ENCODE results near the gene EFHD2.
A peak's percentile ranks its signal among the peaks of the same experiment; 100 is the strongest.
"Not testable (repeated sequence)": the region's sequence is repeated elsewhere in the genome, so short reads cannot be mapped to it uniquely, and the experiment has no call there.

The EFHD2 gene

GRCh38 chr1:15380601-15381508 lies 28.8 kb upstream of the EFHD2 start:
- H3K27me3 Mint-ChIP-seq: no peaks in the 10 kb centered on the region
- H3K4me3 Mint-ChIP-seq: no peak overlapping the region

DNA sequence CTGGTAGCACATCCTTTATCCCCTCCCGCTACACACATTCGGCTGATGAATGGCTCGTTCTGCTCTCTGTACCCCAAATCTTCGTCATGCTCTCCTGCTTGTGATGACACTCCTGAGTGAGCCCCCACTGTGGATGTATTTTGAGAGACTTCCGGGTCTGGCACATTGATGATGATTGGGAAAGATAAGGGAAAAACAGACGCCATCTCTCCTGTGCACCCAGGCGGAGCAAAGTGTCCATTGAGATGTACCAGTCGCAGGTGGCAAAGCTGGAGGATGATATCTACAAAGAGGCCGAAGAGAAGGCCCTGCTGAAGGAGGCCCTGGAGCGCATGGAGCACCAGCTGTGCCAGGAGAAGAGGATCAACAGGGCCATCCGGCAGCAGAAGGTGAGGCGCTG lies 27.9 kb upstream of the EFHD2 start:
- Mint-ChIP-seq H3K4me1 (peaks cover 8% of the 10 kb centered on the region), H3K9me3 (no peaks in the 10 kb centered on the region), H3K27ac (ENCODE audit: low read depth) (no peak overlapping the region), H3K36me3 (ENCODE audit: insufficient read depth) (peaks cover 2% of the 10 kb centered on the region), H3K27me3 (no peaks in the 10 kb centered on the region), H3K4me3 (no peak overlapping the region)
- DNase-seq (ENCODE audit: low spot score in 2 of 2) (no peak), ATAC-seq (replicated peaks; ENCODE audit: extremely low read depth, poor library complexity, severe bottlenecking) (no peak)

More at GRCh38 chr1:15380601-15381508, 28.8 kb upstream of the EFHD2 start:
- DNase-seq (ENCODE audit: low spot score in 2 of 2): no peak
- H3K36me3 Mint-ChIP-seq (ENCODE audit: insufficient read depth): peaks cover 2% of the 10 kb centered on the region
- H3K27ac Mint-ChIP-seq (ENCODE audit: low read depth): no peak overlapping the region
- H3K4me1 Mint-ChIP-seq: peaks cover 5% of the 10 kb centered on the region
- H3K9me3 Mint-ChIP-seq: no peaks in the 10 kb centered on the region
- no peak for ATAC-seq (replicated peaks; ENCODE audit: extremely low read depth, poor library complexity, severe bottlenecking)

- Mint-ChIP-seq H3K9me3 (no peaks in the 10 kb centered on the region), H3K27ac (ENCODE audit: low read depth) (no peak overlapping the region), H3K27me3 (no peaks in the 10 kb centered on the region), H3K4me3 (no peak overlapping the region), H3K4me1 (peaks cover 11% of the 10 kb centered on the region), H3K36me3 (ENCODE audit: insufficient read depth) (peaks cover 2% of the 10 kb centered on the region)
- DNase-seq (ENCODE audit: low spot score in 2 of 2) (no peak), ATAC-seq (replicated peaks; ENCODE audit: extremely low read depth, poor library complexity, severe bottlenecking) (no peak)
Observed at GRCh38 chr1:15382601-15383518, 26.8 kb upstream of the EFHD2 start.

DNA sequence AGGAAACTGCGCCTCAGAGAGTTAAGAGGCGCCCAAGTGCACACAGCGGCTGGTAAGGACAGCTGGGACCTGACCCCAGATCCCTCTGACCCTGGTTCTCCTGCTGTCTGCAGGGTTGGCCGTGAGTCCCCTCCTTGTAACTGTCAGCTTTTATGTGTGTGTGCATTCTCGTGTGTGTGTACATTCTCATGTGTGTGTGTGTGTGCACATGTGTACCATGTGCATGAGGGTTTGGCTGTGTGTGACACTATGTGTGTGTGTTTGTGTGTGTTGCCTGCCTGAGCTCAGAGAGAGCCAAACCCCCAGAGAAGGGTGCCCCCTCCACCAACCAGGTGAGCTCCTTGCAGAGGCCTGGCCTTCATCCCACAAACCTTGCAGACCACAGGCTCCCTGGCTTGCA lies 25.9 kb upstream of the EFHD2 start:
- ATAC-seq (replicated peaks; ENCODE audit: extremely low read depth, poor library complexity, severe bottlenecking) (no peak), DNase-seq (ENCODE audit: low spot score in 2 of 2) (no peak)
- H3K27me3 Mint-ChIP-seq: no peaks in the 10 kb centered on the region
- H3K4me1 Mint-ChIP-seq: peaks cover 11% of the 10 kb centered on the region
- H3K27ac Mint-ChIP-seq (ENCODE audit: low read depth): no peak overlapping the region
- H3K4me3 Mint-ChIP-seq: no peak overlapping the region
- H3K36me3 Mint-ChIP-seq (ENCODE audit: insufficient read depth): peaks cover 2% of the 10 kb centered on the region
- H3K9me3 Mint-ChIP-seq: no peaks in the 10 kb centered on the region

- peaks cover 11% of the 10 kb centered on the region for H3K4me1 Mint-ChIP-seq
- H3K36me3 Mint-ChIP-seq (ENCODE audit: insufficient read depth): peaks cover 1% of the 10 kb centered on the region
- peak overlapping the region; percentile 25 for H3K4me3 Mint-ChIP-seq
- no peaks in the 10 kb centered on the region for H3K9me3 Mint-ChIP-seq
- DNase-seq (ENCODE audit: low spot score in 2 of 2) (no peak), ATAC-seq (replicated peaks; ENCODE audit: extremely low read depth, poor library complexity, severe bottlenecking) (no peak)
- H3K27ac Mint-ChIP-seq (ENCODE audit: low read depth): no peak overlapping the region
- no peaks in the 10 kb centered on the region for H3K27me3 Mint-ChIP-seq
Observed at GRCh38 chr1:15384301-15384901, 25.3 kb upstream of the EFHD2 start.

GRCh38 chr1:15385420-15385819 lies 24.3 kb upstream of the EFHD2 start:
- Mint-ChIP-seq H3K27me3 (no peaks in the 10 kb centered on the region), H3K4me3 (no peak overlapping the region)
- no peak for ATAC-seq (replicated peaks; ENCODE audit: extremely low read depth, poor library complexity, severe bottlenecking)

DNA sequence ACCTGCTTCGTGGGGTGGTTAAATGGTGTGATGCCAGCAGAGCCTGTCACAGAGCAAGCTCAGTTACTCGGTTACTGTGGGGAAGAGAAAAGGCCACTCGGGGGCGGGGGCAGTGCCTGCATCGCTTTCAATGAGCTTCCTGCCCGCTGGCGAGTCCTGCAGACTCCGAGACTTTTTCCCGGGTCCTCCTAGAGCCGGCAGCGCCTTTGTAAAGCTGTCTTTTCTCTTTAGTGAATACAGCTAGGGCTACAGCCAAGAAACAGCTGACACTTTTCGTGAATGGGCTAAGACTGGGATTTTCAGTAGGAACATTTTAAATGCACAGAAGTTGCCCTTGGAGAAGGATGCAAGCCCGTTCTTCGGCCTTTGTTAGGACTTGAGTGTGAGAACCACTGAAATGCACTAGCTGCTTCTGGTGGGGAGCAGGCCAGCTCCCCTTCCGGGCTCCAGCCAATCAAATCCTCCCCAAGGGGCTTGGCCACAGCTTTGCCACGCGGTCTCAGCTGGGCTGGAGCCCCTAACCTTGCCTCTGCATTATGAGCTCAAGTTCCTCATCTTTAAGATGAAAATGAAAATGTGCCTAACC lies 23.4 kb upstream of the EFHD2 start:
- ATAC-seq (replicated peaks; ENCODE audit: extremely low read depth, poor library complexity, severe bottlenecking) (no peak), DNase-seq (ENCODE audit: low spot score in 2 of 2) (no peak)
- Mint-ChIP-seq H3K27me3 (no peaks in the 10 kb centered on the region), H3K4me1 (peaks cover 11% of the 10 kb centered on the region), H3K4me3 (no peak overlapping the region), H3K27ac (ENCODE audit: low read depth) (peak overlapping the region; percentile 67), H3K36me3 (ENCODE audit: insufficient read depth) (peaks cover 2% of the 10 kb centered on the region), H3K9me3 (no peaks in the 10 kb centered on the region)

More at GRCh38 chr1:15385420-15385819, 24.3 kb upstream of the EFHD2 start:
- Mint-ChIP-seq H3K4me1 (peaks cover 11% of the 10 kb centered on the region), H3K27ac (ENCODE audit: low read depth) (no peak overlapping the region), H3K9me3 (no peaks in the 10 kb centered on the region), H3K36me3 (ENCODE audit: insufficient read depth) (peaks cover 2% of the 10 kb centered on the region)
- DNase-seq (ENCODE audit: low spot score in 2 of 2): no peak

GRCh38 chr1:15388201-15388880 lies 21.3 kb upstream of the EFHD2 start:
- H3K36me3 Mint-ChIP-seq (ENCODE audit: insufficient read depth): peaks cover 2% of the 10 kb centered on the region
- H3K27ac Mint-ChIP-seq (ENCODE audit: low read depth): no peak overlapping the region
- ATAC-seq (replicated peaks; ENCODE audit: extremely low read depth, poor library complexity, severe bottlenecking) (no peak), DNase-seq (ENCODE audit: low spot score in 2 of 2) (no peak)
- no peaks in the 10 kb centered on the region for H3K27me3 Mint-ChIP-seq
- H3K9me3 Mint-ChIP-seq: no peaks in the 10 kb centered on the region
- peaks cover 11% of the 10 kb centered on the region for H3K4me1 Mint-ChIP-seq
- no peak overlapping the region for H3K4me3 Mint-ChIP-seq

- H3K4me3 Mint-ChIP-seq; H3K4me1 Mint-ChIP-seq; DNase-seq (ENCODE audit: low spot score in 2 of 2); H3K27ac Mint-ChIP-seq (ENCODE audit: low read depth); H3K36me3 Mint-ChIP-seq (ENCODE audit: insufficient read depth); H3K9me3 Mint-ChIP-seq; H3K27me3 Mint-ChIP-seq; ATAC-seq (replicated peaks; ENCODE audit: extremely low read depth, poor library complexity, severe bottlenecking): not testable (repeated sequence)
Observed at GRCh38 chr1:15389828-15390227, 19.9 kb upstream of the EFHD2 start.

GRCh38 chr1:15390667-15391066 lies 19.0 kb upstream of the EFHD2 start:
- Mint-ChIP-seq H3K4me3 (no peak overlapping the region), H3K4me1 (peaks cover 7% of the 10 kb centered on the region), H3K27me3 (no peaks in the 10 kb centered on the region), H3K36me3 (ENCODE audit: insufficient read depth) (peaks cover 2% of the 10 kb centered on the region), H3K9me3 (no peaks in the 10 kb centered on the region), H3K27ac (ENCODE audit: low read depth) (no peak overlapping the region)
- DNase-seq (ENCODE audit: low spot score in 2 of 2): no peak
- ATAC-seq (replicated peaks; ENCODE audit: extremely low read depth, poor library complexity, severe bottlenecking): no peak

DNA sequence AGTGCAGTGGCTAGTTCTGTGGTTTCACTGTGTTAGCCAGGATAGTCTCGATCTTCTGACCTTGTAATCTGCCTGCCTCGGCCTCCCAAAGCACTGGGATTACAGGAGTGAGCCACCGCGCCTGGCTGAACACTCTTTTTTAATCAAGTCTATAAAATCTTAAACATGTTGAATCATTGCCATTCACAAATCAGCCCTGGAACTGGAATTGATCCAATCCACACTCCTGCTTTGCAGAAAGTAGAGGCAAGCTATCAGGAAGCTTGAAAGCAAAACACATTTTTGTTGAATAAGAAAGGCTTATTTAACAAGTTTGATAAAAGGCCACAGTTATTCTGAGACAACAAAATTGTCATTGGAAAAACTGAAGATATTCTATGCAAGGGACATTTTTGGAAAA lies 18.3 kb upstream of the EFHD2 start:
- no peaks in the 10 kb centered on the region for H3K27me3 Mint-ChIP-seq
- no peak for ATAC-seq (replicated peaks; ENCODE audit: extremely low read depth, poor library complexity, severe bottlenecking)

More for the DNA sequence above, 18.3 kb upstream of the EFHD2 start:
- Mint-ChIP-seq H3K27ac (ENCODE audit: low read depth) (no peak overlapping the region), H3K9me3 (no peaks in the 10 kb centered on the region), H3K4me3 (no peak overlapping the region), H3K36me3 (ENCODE audit: insufficient read depth) (peaks cover 2% of the 10 kb centered on the region), H3K4me1 (peaks cover 7% of the 10 kb centered on the region)
- DNase-seq (ENCODE audit: low spot score in 2 of 2): no peak

Measured in central memory CD8-positive, alpha-beta T cell (primary cell).